Measurements from ENCODE around the gene RNF111. TPM values are rescaled to one million over a fixed set of nuclear protein-coding genes. Genes with fewer than 3 reads are reported as not detected.

RNF111 gene
- total and polyA plus RNA-seq, 2 of the 13 experiments (the other 11 are each of a cell fraction or from before 2014, with no cell fraction given): 12.1 to 23.1 TPM

GRCh38 chr15:58962136-58962535 lies 25.3 kb upstream of the RNF111 start:
- Histone ChIP-seq H3K9ac (ENCODE audit: insufficient read depth, low read depth, low read length) (no peak overlapping the region), H3K4me1 (ENCODE audit: insufficient read depth, low read length) (no peaks in the 10 kb centered on the region), H3K4me3 (replicated peaks in 1 of 3; ENCODE audit: insufficient read depth in 1 of 3, low read depth in 2 of 3, low read length in 3 of 3) (no peak overlapping the region), H3K79me2 (ENCODE audit: insufficient read depth, low read length) (no peaks in the 10 kb centered on the region), H4K20me1 (ENCODE audit: insufficient read depth, low read length) (no peaks in the 10 kb centered on the region), H3K4me2 (ENCODE audit: low read depth, low read length) (no peak overlapping the region), H3K9me3 (ENCODE audit: low read length) (no peaks in the 10 kb centered on the region), H2AFZ (ENCODE audit: low read length) (no peak overlapping the region), H3K27me3 (ENCODE audit: control insufficient read depth in 1 of 2, insufficient read depth in 2 of 2, low read length in 2 of 2) (no peaks in the 10 kb centered on the region), H3K36me3 (replicated peaks in 1 of 2; ENCODE audit: control insufficient read depth in 1 of 2, insufficient read depth in 2 of 2, low read length in 2 of 2) (no peaks in the 10 kb centered on the region), H3K27ac (ENCODE audit: extremely low read length, insufficient read depth, low read length) (no peak overlapping the region)
- CTCF ChIA-PET (ENCODE audit: low intra/inter-chr PET ratio, low total read pairs): no interaction called here
- FAIRE-seq (no peak), ATAC-seq (no peak), DNase-seq (ENCODE audit: low spot score) (no peak)
- POLR2A ChIA-PET: no interaction called here
- no TSS peak for BruUV-seq (replicated peaks)
- whole genome bisulfite sequencing (ENCODE audit: low lambda C conversion rate): 0% methylated on average over 1 of the region's 1 CpG
- intact Hi-C loops (cut with micrococcal nuclease; ENCODE audit: unreplicated experiment) (no loop called here), in situ Hi-C loops (cut with HindIII; ENCODE audit: extremely low pct_ligation_motif_present, low pct_unique_long_range_greater_than_20kb) (no loop called here)
- TF ChIP-seq DDIT3 (CRISPR knock-in tag; IDR thresholded peaks at IDR 0.05): no peak
- no peak for TF ChIP-seq RERE (CRISPR knock-in tag; IDR thresholded peaks at IDR 0.05; ENCODE audit: low read depth)
- TF ChIP-seq GTF2F1 (IDR thresholded peaks at IDR 0.05; ENCODE audit: low read length): no peak
- TF ChIP-seq ZNF660 (CRISPR knock-in tag; IDR thresholded peaks at IDR 0.05; ENCODE audit: borderline replicate concordance, low read depth): no peak
- no peak for TF ChIP-seq ZNF710 (CRISPR knock-in tag; IDR thresholded peaks at IDR 0.05; ENCODE audit: borderline replicate concordance)
- no peak for TF ChIP-seq KAT2B (IDR thresholded peaks at IDR 0.05; ENCODE audit: borderline replicate concordance, low read depth, low read length)
- TF ChIP-seq HMG20B (CRISPR knock-in tag; conservative IDR thresholded peaks at IDR 0.05): no peak
- no peak for TF ChIP-seq CBX5 (CRISPR knock-in tag; IDR thresholded peaks at IDR 0.05; ENCODE audit: borderline replicate concordance)
- TF ChIP-seq THAP11 (CRISPR knock-in tag; IDR thresholded peaks at IDR 0.05): no peak
